GM23338 (cell line): Measurements from ENCODE around the gene CDH20. TPM values are rescaled to one million over a fixed set of nuclear protein-coding genes. Genes with fewer than 3 reads are reported as not detected.

Experiments
- ATAC-seq: fragments of 200-7000 bp; cut with Tn5 transposase; 3 replicates; pipeline ENCODE4 v1.9.1; 2020
- DNase-seq: peaks from one replicate; pipeline ENCODE4 v3.0.0-alpha.2; 2015; ENCODE audit warnings: low spot score
- H2AFZ ChIP-seq: fragments of 200-600 bp; sonication (generic); 2 replicates; pipeline ENCODE4 v1.8.0; 2016; ENCODE audit warnings: antibody characterized with exemption, mild to moderate bottlenecking, moderate library complexity
- H3F3A ChIP-seq: fragments of 200-600 bp; sonication (generic); replicated peaks from 2 replicates; pipeline ENCODE4 v1.8.0; 2017; ENCODE audit warnings: antibody characterized with exemption, mixed run types, low read depth
- H3K27ac ChIP-seq: fragments of 200-600 bp; sonication (generic); 2 replicates; pipeline ENCODE4 v1.6.1; 2016; ENCODE audit warnings: low read depth
- H3K27me3 ChIP-seq: fragments of 200-600 bp; sonication (generic); 2 replicates; pipeline ENCODE4 v1.8.0; 2016; ENCODE audit warnings: mild to moderate bottlenecking, mixed run types, moderate library complexity; ENCODE audit not compliant: insufficient read depth
- H3K36me3 ChIP-seq: fragments of 200-600 bp; sonication (generic); 2 replicates; pipeline ENCODE4 v1.8.0; 2016; ENCODE audit warnings: mild to moderate bottlenecking; ENCODE audit not compliant: insufficient read depth
- H3K4me1 ChIP-seq: fragments of 200-600 bp; sonication (generic); 2 replicates; pipeline ENCODE4 v1.8.0; 2016; ENCODE audit warnings: mild to moderate bottlenecking, moderate library complexity; ENCODE audit not compliant: insufficient read depth
- H3K4me2 ChIP-seq: fragments of 200-600 bp; sonication (generic); 2 replicates; pipeline ENCODE4 v1.7.1; 2017; ENCODE audit warnings: mixed run types
- H3K4me3 ChIP-seq: fragments of 200-600 bp; sonication (generic); 2 replicates; pipeline ENCODE4 v1.6.1; 2016; ENCODE audit warnings: mixed run types
- H3K79me2 ChIP-seq: fragments of 200-600 bp; sonication (generic); replicated peaks from 2 replicates; pipeline ENCODE4 v1.8.0; 2017; ENCODE audit warnings: mild to moderate bottlenecking; ENCODE audit not compliant: insufficient read depth
- H3K9me2 ChIP-seq: fragments of 200-600 bp; sonication (generic); 2 replicates; pipeline ENCODE4 v1.8.0; 2017; ENCODE audit not compliant: insufficient read depth
- H4K20me1 ChIP-seq: fragments of 200-600 bp; sonication (generic); replicated peaks from 2 replicates; pipeline ENCODE4 v1.8.0; 2017; ENCODE audit warnings: mild to moderate bottlenecking; ENCODE audit not compliant: insufficient read depth
- H3K27ac Mint-ChIP-seq: 2 replicates; pipeline ENCODE4 v1.8.0; 2020; ENCODE audit warnings: inconsistent platforms, mild to moderate bottlenecking, moderate library complexity, mixed read lengths
- H3K27me3 Mint-ChIP-seq: 3 replicates; pipeline ENCODE4 v1.8.0; 2022; ENCODE audit warnings: low read depth, mild to moderate bottlenecking, moderate library complexity, mixed read lengths, inconsistent platforms; ENCODE audit not compliant: insufficient read depth, poor library complexity
- H3K36me3 Mint-ChIP-seq: 3 replicates; pipeline ENCODE4 v1.8.0; 2021; ENCODE audit warnings: low read depth, mild to moderate bottlenecking, inconsistent platforms, moderate library complexity, mixed read lengths
- H3K4me1 Mint-ChIP-seq: 3 replicates; pipeline ENCODE4 v1.8.0; 2020; ENCODE audit warnings: mild to moderate bottlenecking, inconsistent platforms, mixed read lengths
- H3K4me3 Mint-ChIP-seq: 3 replicates; pipeline ENCODE4 v1.8.0; 2021; ENCODE audit warnings: moderate library complexity, mild to moderate bottlenecking, inconsistent platforms, mixed read lengths
- H3K9me3 Mint-ChIP-seq: 3 replicates; pipeline ENCODE4 v1.8.0; 2020; ENCODE audit warnings: moderate library complexity, mild to moderate bottlenecking, inconsistent platforms, mixed read lengths
- CREB1 ChIP-seq: fragments of 250-450 bp; sonication (Bioruptor Pico); IDR thresholded peaks from 2 replicates; pipeline ENCODE4 v1.5.0; 2020; ENCODE audit warnings: low read depth, mild to moderate bottlenecking, moderate library complexity
- EZH2 ChIP-seq: fragments of 200-600 bp; sonication (generic); IDR thresholded peaks from one replicate; pipeline ENCODE4 v1.8.0; 2017; ENCODE audit warnings: antibody characterized with exemption, mild to moderate bottlenecking, low read depth; ENCODE audit not compliant: unreplicated experiment
- EZH2phosphoT487 ChIP-seq: fragments of 200-600 bp; sonication (generic); IDR thresholded peaks from one replicate; pipeline ENCODE4 v1.8.1; 2018; ENCODE audit warnings: antibody characterized with exemption; ENCODE audit not compliant: unreplicated experiment
- JUNB ChIP-seq: IDR thresholded peaks from one replicate; pipeline ENCODE4 v1.6.1; 2016; ENCODE audit warnings: antibody characterized with exemption; ENCODE audit not compliant: unreplicated experiment
- NANOG ChIP-seq: IDR thresholded peaks from 2 replicates; pipeline ENCODE4 v1.6.1; 2016; ENCODE audit warnings: antibody characterized with exemption, borderline replicate concordance
- STAT1 ChIP-seq: IDR thresholded peaks from one replicate; pipeline ENCODE4 v1.6.1; 2016; ENCODE audit warnings: antibody characterized with exemption; ENCODE audit not compliant: unreplicated experiment
- ZNF114 ChIP-seq: fragments of 250-450 bp; sonication (Bioruptor Pico); IDR thresholded peaks from 2 replicates; pipeline ENCODE4 v1.5.0; 2020; ENCODE audit warnings: mild to moderate bottlenecking, moderate library complexity
- ZNF331 ChIP-seq: fragments of 250-450 bp; sonication (Bioruptor Pico); IDR thresholded peaks from 2 replicates; pipeline ENCODE4 v1.5.0; 2020; ENCODE audit warnings: low read depth, mild to moderate bottlenecking, moderate library complexity
- polyA plus RNA-seq: library from polyadenylated mRNA; unstranded; fragments of >200 nt; fragmentation: Nextera tagmentation; extraction: Ambion mirVana; gene quantifications from 2 replicates; pipeline ENCODE4 v1.2.1, GENCODE V29; 2016
- total RNA-seq: library from RNA; depleted of rRNA; stranded (reverse); fragments of >200 nt; shearing (Covaris generic); gene quantifications from 2 replicates; pipeline ENCODE4 v1.2.3, GENCODE V29; 2014
- TF ChIP-seq, protein P1 (sequence below), 2 experiments: fragments of 200-600 bp in 1 of 2; sonication (generic) in 1 of 2; conservative IDR thresholded peaks; 2 replicates each; pipeline versions ENCODE4 v1.5.1 to v1.6.1; 2016 to 2017; ENCODE audit warnings: antibody characterized with exemption in 2 of 2, low read depth in 2 of 2, mild to moderate bottlenecking in 2 of 2, moderate library complexity in 1 of 2
- TF ChIP-seq, protein P2 (sequence below): IDR thresholded peaks from 2 replicates; pipeline ENCODE4 v1.6.1; 2016; ENCODE audit warnings: antibody characterized with exemption
- TF ChIP-seq, protein P3 (sequence below): IDR thresholded peaks from one replicate; pipeline ENCODE4 v1.6.1; 2018; ENCODE audit warnings: antibody characterized with exemption; ENCODE audit not compliant: unreplicated experiment

Gene CDH20
- total and polyA plus RNA-seq, 2 experiments from 2014 or later, result 1.0 TPM; not detected in 1

DNA sequence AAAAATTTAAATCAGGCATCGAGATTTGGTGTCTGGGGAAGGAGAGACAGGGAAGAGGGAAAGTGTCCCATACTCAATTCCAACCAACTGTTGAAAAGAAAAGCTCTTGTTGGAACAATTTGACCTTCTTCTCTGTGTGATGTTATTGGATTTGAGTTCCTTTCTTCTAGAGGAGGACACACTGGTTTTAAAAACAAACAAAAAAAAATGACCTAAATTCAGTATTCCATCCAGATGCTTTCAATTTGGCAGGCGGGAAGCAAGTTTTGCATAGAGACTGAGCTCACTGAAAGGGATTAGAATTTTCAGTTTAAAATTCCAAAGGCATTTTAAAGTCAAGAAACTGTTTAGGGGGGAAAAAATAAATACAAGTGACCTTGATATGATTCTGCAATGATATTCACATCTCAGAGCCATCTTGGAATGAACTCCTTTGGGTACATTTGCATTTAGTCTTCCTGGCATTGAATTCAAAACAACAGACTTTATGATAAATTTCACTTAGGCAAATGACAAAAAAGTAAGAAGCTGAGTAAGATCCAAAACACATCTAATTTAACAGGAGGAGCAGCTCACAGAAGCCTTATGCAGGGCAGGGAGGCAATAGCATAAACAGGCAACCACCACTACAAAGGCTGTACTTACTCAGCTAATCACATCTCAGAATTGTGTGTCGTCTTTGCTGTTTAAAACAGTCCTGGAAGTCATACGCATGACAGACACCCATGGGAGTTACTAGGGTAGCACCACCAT, 126.8 kb downstream of the CDH20 start:
- Histone ChIP-seq H3K36me3 (no peaks in the 10 kb centered on the region), H3K27me3 (no peaks in the 10 kb centered on the region), H3K9me2 (no peaks in the 10 kb centered on the region), H3K27ac (no peak overlapping the region), H3K4me2 (no peak overlapping the region), H2AFZ (no peak overlapping the region), H3K4me1 (no peaks in the 10 kb centered on the region; the same call in 1 of the 2 replicates), H3K4me3 (no peak overlapping the region), H3F3A (no peaks in the 10 kb centered on the region), H4K20me1 (no peaks in the 10 kb centered on the region), H3K79me2 (no peaks in the 10 kb centered on the region)
- ATAC-seq (no peak), DNase-seq (no peak)
- H3K27me3 Mint-ChIP-seq, result no peaks in the 10 kb centered on the region
- H3K9me3 Mint-ChIP-seq, result no peaks in the 10 kb centered on the region
- TF ChIP-seq JUNB, result no peak
- TF ChIP-seq ZNF114 (CRISPR knock-in tag), result no peak
- no peak overlapping the region for H3K4me3 Mint-ChIP-seq
- no peak overlapping the region for H3K27ac Mint-ChIP-seq
- H3K4me1 Mint-ChIP-seq, result no peaks in the 10 kb centered on the region
- H3K36me3 Mint-ChIP-seq, result no peaks in the 10 kb centered on the region

DNA sequence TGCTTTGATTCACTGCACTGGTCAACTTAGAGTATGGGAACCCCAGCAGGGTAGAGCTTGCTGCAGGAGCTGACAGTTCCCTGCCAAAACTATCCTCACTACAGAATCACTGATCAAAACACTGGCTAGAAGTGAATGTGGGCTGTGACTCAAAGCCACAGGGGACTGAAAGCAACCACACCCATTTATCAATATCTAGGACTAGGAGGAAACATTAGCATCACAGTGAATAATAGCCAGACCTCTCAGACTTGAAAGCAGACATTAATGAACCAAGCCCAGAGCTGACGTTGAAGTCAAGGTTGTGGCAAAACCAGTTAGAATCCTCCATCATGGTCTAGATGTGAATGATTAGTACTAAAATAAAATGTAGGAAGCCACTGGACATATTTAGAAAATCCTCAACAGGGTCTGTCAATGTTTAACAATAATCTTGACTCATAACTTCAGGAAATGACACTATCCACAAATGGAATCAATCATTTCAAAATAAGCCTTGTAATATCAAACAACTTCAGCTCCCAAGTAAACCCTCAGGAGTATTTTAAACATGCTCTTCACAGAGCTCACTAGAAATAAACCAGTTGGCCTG, 131.4 kb downstream of the CDH20 start:
- no peak overlapping the region for H3K4me3 ChIP-seq
- H2AFZ ChIP-seq, result no peak overlapping the region
- Mint-ChIP-seq H3K36me3 (no peaks in the 10 kb centered on the region), H3K4me3 (no peak overlapping the region), H3K27ac (0 out of 2 replicates have a peak overlapping the region, but pooled peaks have one; percentile 32), H3K4me1 (no peaks in the 10 kb centered on the region), H3K9me3 (no peaks in the 10 kb centered on the region), H3K27me3 (no peaks in the 10 kb centered on the region)
- H3K9me2 ChIP-seq, result no peaks in the 10 kb centered on the region
- DNase-seq (no peak), ATAC-seq (no peak)
- no peaks in the 10 kb centered on the region for H3K27me3 ChIP-seq
- H3K27ac ChIP-seq, result no peak overlapping the region
- no peaks in the 10 kb centered on the region for H3K36me3 ChIP-seq
- H3K4me2 ChIP-seq, result no peak overlapping the region
- H3F3A ChIP-seq, result no peaks in the 10 kb centered on the region
- H3K4me1 ChIP-seq, result no peaks in the 10 kb centered on the region
- TF ChIP-seq CREB1 (no peak), STAT1 (no peak), EZH2phosphoT487 (no peak), NANOG (no peak), EZH2 (no peak), ZNF114 (CRISPR knock-in tag) (no peak), ZNF331 (no peak), JUNB (no peak)
- TF ChIP-seq, protein P1, sequence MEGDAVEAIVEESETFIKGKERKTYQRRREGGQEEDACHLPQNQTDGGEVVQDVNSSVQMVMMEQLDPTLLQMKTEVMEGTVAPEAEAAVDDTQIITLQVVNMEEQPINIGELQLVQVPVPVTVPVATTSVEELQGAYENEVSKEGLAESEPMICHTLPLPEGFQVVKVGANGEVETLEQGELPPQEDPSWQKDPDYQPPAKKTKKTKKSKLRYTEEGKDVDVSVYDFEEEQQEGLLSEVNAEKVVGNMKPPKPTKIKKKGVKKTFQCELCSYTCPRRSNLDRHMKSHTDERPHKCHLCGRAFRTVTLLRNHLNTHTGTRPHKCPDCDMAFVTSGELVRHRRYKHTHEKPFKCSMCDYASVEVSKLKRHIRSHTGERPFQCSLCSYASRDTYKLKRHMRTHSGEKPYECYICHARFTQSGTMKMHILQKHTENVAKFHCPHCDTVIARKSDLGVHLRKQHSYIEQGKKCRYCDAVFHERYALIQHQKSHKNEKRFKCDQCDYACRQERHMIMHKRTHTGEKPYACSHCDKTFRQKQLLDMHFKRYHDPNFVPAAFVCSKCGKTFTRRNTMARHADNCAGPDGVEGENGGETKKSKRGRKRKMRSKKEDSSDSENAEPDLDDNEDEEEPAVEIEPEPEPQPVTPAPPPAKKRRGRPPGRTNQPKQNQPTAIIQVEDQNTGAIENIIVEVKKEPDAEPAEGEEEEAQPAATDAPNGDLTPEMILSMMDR (conservative IDR thresholded peaks at IDR 0.05; ENCODE audit: low read depth in 2 of 2), result no peak
- TF ChIP-seq, protein P2, sequence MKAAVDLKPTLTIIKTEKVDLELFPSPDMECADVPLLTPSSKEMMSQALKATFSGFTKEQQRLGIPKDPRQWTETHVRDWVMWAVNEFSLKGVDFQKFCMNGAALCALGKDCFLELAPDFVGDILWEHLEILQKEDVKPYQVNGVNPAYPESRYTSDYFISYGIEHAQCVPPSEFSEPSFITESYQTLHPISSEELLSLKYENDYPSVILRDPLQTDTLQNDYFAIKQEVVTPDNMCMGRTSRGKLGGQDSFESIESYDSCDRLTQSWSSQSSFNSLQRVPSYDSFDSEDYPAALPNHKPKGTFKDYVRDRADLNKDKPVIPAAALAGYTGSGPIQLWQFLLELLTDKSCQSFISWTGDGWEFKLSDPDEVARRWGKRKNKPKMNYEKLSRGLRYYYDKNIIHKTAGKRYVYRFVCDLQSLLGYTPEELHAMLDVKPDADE, result no peak
- TF ChIP-seq, protein P3, sequence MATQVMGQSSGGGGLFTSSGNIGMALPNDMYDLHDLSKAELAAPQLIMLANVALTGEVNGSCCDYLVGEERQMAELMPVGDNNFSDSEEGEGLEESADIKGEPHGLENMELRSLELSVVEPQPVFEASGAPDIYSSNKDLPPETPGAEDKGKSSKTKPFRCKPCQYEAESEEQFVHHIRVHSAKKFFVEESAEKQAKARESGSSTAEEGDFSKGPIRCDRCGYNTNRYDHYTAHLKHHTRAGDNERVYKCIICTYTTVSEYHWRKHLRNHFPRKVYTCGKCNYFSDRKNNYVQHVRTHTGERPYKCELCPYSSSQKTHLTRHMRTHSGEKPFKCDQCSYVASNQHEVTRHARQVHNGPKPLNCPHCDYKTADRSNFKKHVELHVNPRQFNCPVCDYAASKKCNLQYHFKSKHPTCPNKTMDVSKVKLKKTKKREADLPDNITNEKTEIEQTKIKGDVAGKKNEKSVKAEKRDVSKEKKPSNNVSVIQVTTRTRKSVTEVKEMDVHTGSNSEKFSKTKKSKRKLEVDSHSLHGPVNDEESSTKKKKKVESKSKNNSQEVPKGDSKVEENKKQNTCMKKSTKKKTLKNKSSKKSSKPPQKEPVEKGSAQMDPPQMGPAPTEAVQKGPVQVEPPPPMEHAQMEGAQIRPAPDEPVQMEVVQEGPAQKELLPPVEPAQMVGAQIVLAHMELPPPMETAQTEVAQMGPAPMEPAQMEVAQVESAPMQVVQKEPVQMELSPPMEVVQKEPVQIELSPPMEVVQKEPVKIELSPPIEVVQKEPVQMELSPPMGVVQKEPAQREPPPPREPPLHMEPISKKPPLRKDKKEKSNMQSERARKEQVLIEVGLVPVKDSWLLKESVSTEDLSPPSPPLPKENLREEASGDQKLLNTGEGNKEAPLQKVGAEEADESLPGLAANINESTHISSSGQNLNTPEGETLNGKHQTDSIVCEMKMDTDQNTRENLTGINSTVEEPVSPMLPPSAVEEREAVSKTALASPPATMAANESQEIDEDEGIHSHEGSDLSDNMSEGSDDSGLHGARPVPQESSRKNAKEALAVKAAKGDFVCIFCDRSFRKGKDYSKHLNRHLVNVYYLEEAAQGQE, result no peak
- H3K79me2 ChIP-seq, result no peaks in the 10 kb centered on the region
- no peaks in the 10 kb centered on the region for H4K20me1 ChIP-seq
